HepG2 (cell line): ENCODE data around the gene LDAF1. TPM values are rescaled to one million over a fixed set of nuclear protein-coding genes. Genes with fewer than 3 reads are reported as not detected.

Experiments
- ARID4A ChIP-seq: sonication (generic); formaldehyde crosslinking; IDR thresholded peaks from 2 replicates; pipeline ENCODE4 v1.5.0; 2020; ENCODE audit warnings: mild to moderate bottlenecking, missing genetic modification reagents, borderline replicate concordance
- CCDC6 ChIP-seq: sonication (generic); formaldehyde crosslinking; IDR thresholded peaks from 2 replicates; pipeline ENCODE4 v1.8.1; 2022; ENCODE audit warnings: mild to moderate bottlenecking, missing genetic modification reagents, moderate library complexity
- DRAP1 ChIP-seq: IDR thresholded peaks from 2 replicates; pipeline ENCODE4 v1.6.1; 2016; ENCODE audit warnings: missing genetic modification reagents, missing compliant biosample characterization
- E2F1 ChIP-seq: sonication (generic); formaldehyde crosslinking; IDR thresholded peaks from 2 replicates; pipeline ENCODE4 v1.5.0; 2020; ENCODE audit warnings: missing genetic modification reagents
- ELF4 ChIP-seq: sonication (generic); formaldehyde crosslinking; IDR thresholded peaks from 2 replicates; pipeline ENCODE4 v1.5.0; 2020; ENCODE audit warnings: missing genetic modification reagents, mild to moderate bottlenecking, moderate library complexity, borderline replicate concordance
- FOXA3 ChIP-seq: IDR thresholded peaks from 2 replicates; pipeline ENCODE4 v1.6.1; 2016; ENCODE audit warnings: missing genetic modification reagents, missing compliant biosample characterization
- HOXA9 ChIP-seq: sonication (generic); formaldehyde crosslinking; IDR thresholded peaks from 2 replicates; pipeline ENCODE4 v1.8.1; 2022; ENCODE audit warnings: missing genetic modification reagents, mild to moderate bottlenecking, moderate library complexity, borderline replicate concordance
- MAX ChIP-seq: IDR thresholded peaks from 2 replicates; pipeline ENCODE4 v1.6.1; 2012; ENCODE audit warnings: inconsistent platforms
- NFRKB ChIP-seq: fragments of 450-650 bp; IDR thresholded peaks from 2 replicates; pipeline ENCODE4 v1.6.1; 2017
- PITX1 ChIP-seq: sonication (generic); formaldehyde crosslinking; IDR thresholded peaks from 2 replicates; pipeline ENCODE4 v1.5.1; 2020; ENCODE audit warnings: mild to moderate bottlenecking, missing genetic modification reagents
- POGZ ChIP-seq: sonication (generic); formaldehyde crosslinking; IDR thresholded peaks from 2 replicates; pipeline ENCODE4 v1.4.0; 2020; ENCODE audit warnings: mild to moderate bottlenecking, missing genetic modification reagents
- POLR2G ChIP-seq: fragments of 200-400 bp; formaldehyde crosslinking; IDR thresholded peaks from 2 replicates; pipeline ENCODE4 v1.6.1; 2018; ENCODE audit warnings: mild to moderate bottlenecking, low read depth, low read length, moderate library complexity
- PPARG ChIP-seq: conservative IDR thresholded peaks from 2 replicates; pipeline ENCODE4 v1.6.1; 2016; ENCODE audit warnings: missing biosample characterization, missing genetic modification reagents
- SMAD3 ChIP-seq: sonication (generic); formaldehyde crosslinking; IDR thresholded peaks from 2 replicates; pipeline ENCODE4 v1.4.0; 2020; ENCODE audit warnings: missing genetic modification reagents
- SP2 ChIP-seq: sonication (generic); formaldehyde crosslinking; IDR thresholded peaks from 2 replicates; pipeline ENCODE4 v1.5.1; 2020; ENCODE audit warnings: mild to moderate bottlenecking, missing genetic modification reagents
- TEAD2 ChIP-seq: sonication (generic); formaldehyde crosslinking; IDR thresholded peaks from 2 replicates; pipeline ENCODE4 v1.9.0; 2021; ENCODE audit warnings: missing genetic modification reagents
- U2AF2 ChIP-seq: fragments of 200-400 bp; formaldehyde crosslinking; IDR thresholded peaks from 2 replicates; pipeline ENCODE4 v1.6.1; 2017; ENCODE audit warnings: low read depth, mild to moderate bottlenecking, low read length
- ZBTB26 ChIP-seq: IDR thresholded peaks from 2 replicates; pipeline ENCODE4 v1.6.1; 2016; ENCODE audit warnings: missing compliant biosample characterization, missing genetic modification reagents, borderline replicate concordance
- ZFYVE20 ChIP-seq: sonication (generic); formaldehyde crosslinking; IDR thresholded peaks from 2 replicates; pipeline ENCODE4 v1.8.0; 2023; ENCODE audit warnings: low read depth, mild to moderate bottlenecking, moderate library complexity, missing genetic modification reagents, borderline replicate concordance
- ZNF501 ChIP-seq: sonication (generic); formaldehyde crosslinking; IDR thresholded peaks from 2 replicates; pipeline ENCODE4 v1.5.1; 2020; ENCODE audit warnings: mild to moderate bottlenecking, moderate library complexity, missing genetic modification reagents
- ZNF790 ChIP-seq: sonication (generic); formaldehyde crosslinking; IDR thresholded peaks from 2 replicates; pipeline ENCODE4 v1.8.0; 2022; ENCODE audit warnings: missing genetic modification reagents, mild to moderate bottlenecking, borderline replicate concordance
- ZNF878 ChIP-seq: sonication (generic); formaldehyde crosslinking; IDR thresholded peaks from 2 replicates; pipeline ENCODE4 v1.8.1; 2023; ENCODE audit warnings: mild to moderate bottlenecking, missing genetic modification reagents, moderate library complexity
- ZSCAN25 ChIP-seq: sonication (generic); formaldehyde crosslinking; IDR thresholded peaks from 2 replicates; pipeline ENCODE4 v1.8.0; 2022; ENCODE audit warnings: mild to moderate bottlenecking, missing genetic modification reagents
- ZSCAN29 ChIP-seq: sonication (generic); formaldehyde crosslinking; conservative IDR thresholded peaks from 2 replicates; pipeline ENCODE4 v1.4.0; 2020; ENCODE audit warnings: mild to moderate bottlenecking, missing genetic modification reagents
- polyA plus RNA-seq, 8 experiments: library from polyadenylated mRNA; depleted of rRNA in 3 of 8; stranded (reverse) in 7 of 8; unstranded in 1 of 8; fragments of >200 nt; fragmentation: Illumina TruSeq in 4 of 8; extraction: Trizol in 4 of 8; gene quantifications; 2 replicates each; pipeline versions ENCODE4 v1.2.1 to v1.2.3, GENCODE V29; 2011 to 2016; ENCODE audit warnings: low read depth in 4 of 8, missing spikeins in 1 of 8, mixed read lengths in 1 of 8; ENCODE audit not compliant: insufficient read depth in 1 of 8
- total RNA-seq, 5 experiments: library from RNA; depleted of rRNA; stranded (reverse); fragments of >200 nt; fragmentation: Illumina TruSeq; extraction: Trizol; gene quantifications; 2 replicates each; pipeline ENCODE4 v1.2.3, GENCODE V29; 2016; ENCODE audit warnings: low read depth in 1 of 5

The LDAF1 gene
- total and polyA plus RNA-seq, 2 of the 13 experiments (the other 11 are each of a cell fraction or from before 2014, with no cell fraction given): 6.3 to 7.5 TPM

GRCh38 chr16:21116148-21116693 is 42.3 kb upstream of the LDAF1 start (continued):
- 0 out of 2 replicates have a peak, but pooled peaks have one; percentile 41 for TF ChIP-seq ZBTB26 (CRISPR knock-in tag)
- TF ChIP-seq ZSCAN25 (CRISPR knock-in tag): no peak
- 0 out of 2 replicates have a peak, but pooled peaks have one; percentile 37 for TF ChIP-seq SP2 (CRISPR knock-in tag)
- peak; percentile 23; the same call in 1 of the 2 replicates for TF ChIP-seq ARID4A (CRISPR knock-in tag)
- 0 out of 2 replicates have a peak, but pooled peaks have one; percentile 19 for TF ChIP-seq FOXA3
- TF ChIP-seq CCDC6 (CRISPR knock-in tag): no peak
- peak; percentile 60; the same call in 1 of the 2 replicates for TF ChIP-seq MAX
- no peak for TF ChIP-seq ZSCAN29 (CRISPR knock-in tag)
- TF ChIP-seq POGZ (CRISPR knock-in tag): peak; percentile 73; the same call in 1 of the 2 replicates
- TF ChIP-seq NFRKB: no peak
- TF ChIP-seq ZNF878 (CRISPR knock-in tag): no peak
- TF ChIP-seq ZFYVE20 (CRISPR knock-in tag): no peak
- TF ChIP-seq HOXA9 (CRISPR knock-in tag): no peak
- 0 out of 2 replicates have a peak, but pooled peaks have one; percentile 61 for TF ChIP-seq SMAD3 (CRISPR knock-in tag)
- TF ChIP-seq ZNF501 (CRISPR knock-in tag): peak; percentile 42; the same call in 1 of the 2 replicates
- TF ChIP-seq PPARG (CRISPR knock-in tag): no peak
- peak; percentile 46; the same call in 1 of the 2 replicates for TF ChIP-seq POLR2G
- TF ChIP-seq TEAD2 (CRISPR knock-in tag): 0 out of 2 replicates have a peak, but pooled peaks have one; percentile 70
- TF ChIP-seq PITX1 (CRISPR knock-in tag): no peak
- no peak for TF ChIP-seq ELF4 (CRISPR knock-in tag)
- TF ChIP-seq ZNF790 (CRISPR knock-in tag): no peak
- no peak for TF ChIP-seq U2AF2
- TF ChIP-seq E2F1 (CRISPR knock-in tag): no peak
- TF ChIP-seq DRAP1 (CRISPR knock-in tag): peak; percentile 90
